Sigmoid colon (tissue), 7 donors: ENCODE measurements around the gene ASTN1. TPM values are rescaled to one million over a fixed set of nuclear protein-coding genes. Genes with fewer than 3 reads are reported as not detected.

Experiments used
- DNase-seq: peaks from one replicate; pipeline ENCODE4 v3.0.0-alpha.2; 2019
- H3K27ac ChIP-seq, 4 donors: fragments of 200-600 bp; sonication (generic); one replicate each; pipeline ENCODE4 v1.5.1; 2016 to 2019; ENCODE audit warnings: mild to moderate bottlenecking in 1 of 4
- H3K27me3 ChIP-seq, 3 donors: fragments of 200-600 bp; sonication (generic); one replicate each; pipeline ENCODE4 v1.5.1; 2019; ENCODE audit warnings: mild to moderate bottlenecking in 1 of 3
- H3K36me3 ChIP-seq, 4 donors: fragments of 200-600 bp; sonication (generic); one replicate each; pipeline ENCODE4 v1.5.1; 2016 to 2019
- H3K4me1 ChIP-seq, 4 donors: fragments of 200-600 bp; sonication (generic); one replicate each; pipeline ENCODE4 v1.5.1; 2017 to 2019
- H3K4me3 ChIP-seq, 4 donors: fragments of 200-600 bp; sonication (generic); one replicate each; pipeline ENCODE4 v1.5.1; 2017 to 2019; ENCODE audit warnings: mild to moderate bottlenecking in 2 of 4, moderate library complexity in 1 of 4
- H3K9me3 ChIP-seq, 4 donors: fragments of 200-600 bp in 3 of 4; sonication (generic) in 3 of 4; one replicate each; pipeline versions ENCODE4 v1.5.1 to v1.6.1; 2013 to 2019
- CTCF ChIP-seq, 4 experiments: fragments of 450-650 bp in 3 of 4; fragments of 200-600 bp in 1 of 4; IDR thresholded peaks; one replicate each; pipeline ENCODE4 v1.5.1; 2016 to 2019; ENCODE audit warnings: antibody characterized with exemption in 4 of 4, mild to moderate bottlenecking in 3 of 4, moderate library complexity in 2 of 4
- EP300 ChIP-seq, 4 donors: sonication (generic); formaldehyde crosslinking; IDR thresholded peaks; one replicate each; pipeline ENCODE4 v1.6.1; 2017; ENCODE audit warnings: antibody characterized with exemption in 4 of 4
- POLR2A ChIP-seq, 2 donors: fragments of 450-650 bp; IDR thresholded peaks; one replicate each; pipeline ENCODE4 v1.6.1; 2016; ENCODE audit warnings: antibody characterized with exemption in 2 of 2, mild to moderate bottlenecking in 2 of 2, moderate library complexity in 2 of 2
- POLR2AphosphoS5 ChIP-seq, 4 donors: sonication (generic); formaldehyde crosslinking; IDR thresholded peaks; one replicate each; pipeline ENCODE4 v1.6.1; 2017; ENCODE audit warnings: antibody characterized with exemption in 4 of 4
- WGBS, 2 donors: extraction: QIAGEN DNeasy Blood & Tissue Kit; methylation state at CpG; one replicate each; pipeline ENCODE4 v1.1.7; 2013; 5-methylcytosine and 5-hydroxymethylcytosine counted together
- intact Hi-C: fragments of 100-400 bp; cut with DNase I; formaldehyde crosslinking; loops from one replicate; pipeline ENCODE4 v1.15.1; 2023
- polyA plus RNA-seq, 3 donors: library from polyadenylated mRNA; stranded (reverse); fragments of 200-250 nt; gene quantifications; one replicate each; pipeline ENCODE4 v1.2.3, GENCODE V29; 2013
- total RNA-seq, 4 donors: library from RNA; depleted of rRNA; stranded (reverse); fragments of >200 nt; gene quantifications; one replicate each; pipeline ENCODE4 v1.1.0, GENCODE V29; 2016
- donor health status: healthy with polysubstance abuse.
- donor health status: Bipolar disorder and iron deficiency.
- donor health status: healthy.

The ASTN1 gene
- total and polyA plus RNA-seq, 7 donors, result 0.49 to 2.2 (median 1.4) TPM; not detected in 2

DNA sequence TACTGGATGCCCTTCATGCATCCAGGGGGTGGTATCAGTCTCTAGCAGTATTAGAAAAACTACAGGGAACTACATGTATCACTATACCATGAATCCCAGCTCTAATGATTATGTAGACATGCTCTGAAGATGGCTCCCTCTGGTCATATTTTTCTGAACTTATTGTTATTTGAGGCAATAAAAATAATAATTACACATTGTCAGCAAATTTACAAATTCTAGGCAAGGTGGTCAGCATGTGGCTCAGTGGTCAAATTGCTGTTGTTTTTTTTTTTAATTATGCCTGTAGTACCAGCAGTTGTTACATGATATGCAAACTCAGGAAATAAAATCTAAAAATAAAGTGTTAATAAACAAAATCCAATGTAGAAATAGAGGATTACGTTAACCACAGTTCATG, 22.5 kb downstream of the ASTN1 start:
- Histone ChIP-seq H3K4me3 (no peak overlapping the region), H3K4me1 (peaks cover 0 to 9% (median 0%) of the 10 kb centered on the region in 4 donors), H3K9me3 (no peaks in the 10 kb centered on the region), H3K27ac (no peak overlapping the region), H3K27me3 (no peaks in the 10 kb centered on the region), H3K36me3 (no peaks in the 10 kb centered on the region)
- no peak for DNase-seq
- TF ChIP-seq POLR2A (IDR thresholded peaks at IDR 0.05) (no peak), CTCF (IDR thresholded peaks at IDR 0.05) (no peak), EP300 (IDR thresholded peaks at IDR 0.05) (no peak), POLR2AphosphoS5 (IDR thresholded peaks at IDR 0.05) (no peak)
- intact Hi-C loops, result no loop called here
- 65 to 81% methylated on average over 1 of the region's 1 CpG for WGBS, 2 donors

DNA sequence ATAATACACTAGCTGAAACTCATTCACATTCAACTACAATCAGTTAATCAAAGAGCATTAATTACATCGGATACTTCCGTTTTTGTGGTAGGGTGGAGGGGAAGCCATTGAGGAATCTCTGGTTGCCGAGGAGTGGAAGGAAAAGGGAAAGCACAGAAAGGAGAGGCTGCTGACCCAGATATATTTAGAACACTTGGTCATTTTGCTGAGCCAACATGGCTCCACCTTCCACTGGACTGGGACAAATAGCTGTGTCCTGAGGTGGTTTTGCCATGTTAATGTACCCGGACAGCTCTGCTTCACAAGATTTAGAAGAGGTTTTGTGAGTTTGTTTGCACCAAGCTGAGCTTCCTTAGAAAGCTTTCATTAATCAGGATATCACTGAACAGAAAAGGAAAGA, 26.2 kb downstream of the ASTN1 start:
- Histone ChIP-seq H3K9me3 (no peaks in the 10 kb centered on the region), H3K27me3 (no peaks in the 10 kb centered on the region), H3K4me3 (no peak overlapping the region), H3K27ac (no peak overlapping the region), H3K36me3 (no peaks in the 10 kb centered on the region), H3K4me1 (no peaks in the 10 kb centered on the region)
- no peak for TF ChIP-seq POLR2A (IDR thresholded peaks at IDR 0.05)
- no peak for TF ChIP-seq POLR2AphosphoS5 (IDR thresholded peaks at IDR 0.05)
- TF ChIP-seq CTCF (IDR thresholded peaks at IDR 0.05), result no peak
- TF ChIP-seq EP300 (IDR thresholded peaks at IDR 0.05), result no peak
- DNase-seq, result no peak
- intact Hi-C loops, result no loop called here
- 85 to 90% methylated on average over 4 of the region's 4 CpGs for WGBS, 2 donors

DNA sequence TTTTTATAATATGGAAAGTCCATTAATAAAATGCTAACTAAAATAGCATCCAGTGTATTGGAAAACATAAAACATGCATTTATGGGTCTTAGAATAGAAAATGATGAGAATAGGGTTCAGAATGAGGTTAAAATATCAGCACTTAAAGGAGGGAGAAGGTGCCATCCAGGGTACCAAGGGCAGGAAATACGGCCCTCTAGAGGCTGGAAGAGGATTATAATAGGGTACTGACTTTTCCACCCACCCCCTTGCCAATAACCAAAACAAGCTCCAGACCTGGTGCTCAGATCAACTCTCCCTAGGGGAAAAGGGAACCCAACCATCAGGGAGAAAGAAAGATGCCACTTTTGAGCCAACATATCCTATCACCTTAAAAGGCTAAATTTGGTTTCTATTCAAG, 26.7 kb downstream of the ASTN1 start:
- H3K27ac ChIP-seq, result no peak overlapping the region
- H3K36me3 ChIP-seq, result no peaks in the 10 kb centered on the region
- DNase-seq, result no peak
- intact Hi-C loops, result no loop called here
- TF ChIP-seq POLR2A (IDR thresholded peaks at IDR 0.05), result no peak
- no peak for TF ChIP-seq CTCF (IDR thresholded peaks at IDR 0.05)
- TF ChIP-seq EP300 (IDR thresholded peaks at IDR 0.05), result no peak
- no peak for TF ChIP-seq POLR2AphosphoS5 (IDR thresholded peaks at IDR 0.05)
- no peak overlapping the region for H3K4me3 ChIP-seq
- no peaks in the 10 kb centered on the region for H3K9me3 ChIP-seq
- H3K4me1 ChIP-seq, result no peaks in the 10 kb centered on the region
- WGBS, 2 donors, result 40 to 65% methylated on average over 1 of the region's 1 CpG
- H3K27me3 ChIP-seq, result no peaks in the 10 kb centered on the region

DNA sequence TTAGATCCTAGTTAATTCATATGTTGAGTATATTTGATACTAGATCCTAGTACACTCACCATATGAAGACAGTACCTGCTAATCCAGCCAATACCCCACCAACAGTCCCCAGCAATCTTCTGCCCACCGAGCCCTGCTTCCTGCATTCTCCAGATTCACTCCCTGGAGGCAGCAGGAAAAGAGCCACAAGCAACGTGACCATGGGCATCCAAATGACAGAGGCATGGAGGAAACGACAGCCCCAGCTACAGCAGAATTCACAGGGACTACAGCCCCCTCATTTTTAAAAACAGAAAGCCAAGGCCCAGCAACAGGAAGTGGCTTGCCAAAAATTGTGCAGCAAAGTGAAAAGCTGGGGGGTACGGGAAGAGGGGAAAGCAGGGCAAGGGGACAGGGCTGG, 29.3 kb downstream of the ASTN1 start:
- Histone ChIP-seq H3K4me3 (no peak overlapping the region), H3K36me3 (no peaks in the 10 kb centered on the region), H3K27ac (no peak overlapping the region), H3K4me1 (no peaks in the 10 kb centered on the region), H3K27me3 (no peaks in the 10 kb centered on the region), H3K9me3 (no peaks in the 10 kb centered on the region)
- no peak for TF ChIP-seq POLR2AphosphoS5 (IDR thresholded peaks at IDR 0.05)
- TF ChIP-seq POLR2A (IDR thresholded peaks at IDR 0.05), result no peak
- no peak for TF ChIP-seq EP300 (IDR thresholded peaks at IDR 0.05)
- no peak for TF ChIP-seq CTCF (IDR thresholded peaks at IDR 0.05)
- intact Hi-C loops, result no loop called here
- DNase-seq, result no peak
- WGBS, 2 donors, result 38 to 54% methylated on average over 4 of the region's 4 CpGs

DNA sequence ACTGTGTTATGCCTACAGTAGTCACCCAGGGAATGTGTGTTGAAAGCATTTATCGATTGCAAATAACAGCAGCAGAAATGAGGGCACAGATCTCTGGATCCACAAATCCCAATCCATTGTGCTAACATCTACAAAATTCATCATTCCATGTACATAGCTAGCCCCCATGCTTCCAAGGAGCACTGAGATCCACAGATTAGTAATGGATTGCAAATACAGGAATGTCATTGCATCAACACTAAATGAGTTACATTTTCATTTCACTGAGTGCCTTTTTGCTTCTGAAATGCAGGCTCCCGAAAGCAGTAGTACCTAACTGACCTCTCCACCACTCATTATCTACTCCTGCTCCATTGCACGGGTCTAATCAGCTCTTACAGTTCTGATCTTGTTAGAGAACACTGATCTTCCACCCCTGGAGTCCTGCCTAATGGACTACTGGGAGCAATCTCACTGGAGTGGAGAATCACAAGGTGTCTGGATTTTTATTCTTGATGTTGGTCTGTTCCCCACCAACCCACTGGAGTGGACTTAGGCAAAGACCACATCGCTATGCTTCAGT, 30.5 kb downstream of the ASTN1 start:
- WGBS, 2 donors, result 73 to 88% methylated on average over 4 of the region's 4 CpGs
- intact Hi-C loops, result no loop called here

More for the DNA sequence above, 30.5 kb downstream of the ASTN1 start:
- H3K9me3 ChIP-seq, result no peaks in the 10 kb centered on the region
- no peak overlapping the region for H3K27ac ChIP-seq
- no peak for TF ChIP-seq EP300 (IDR thresholded peaks at IDR 0.05)
- H3K4me3 ChIP-seq, result no peak overlapping the region
- H3K4me1 ChIP-seq, result no peaks in the 10 kb centered on the region
- no peak for DNase-seq
- no peaks in the 10 kb centered on the region for H3K36me3 ChIP-seq
- no peaks in the 10 kb centered on the region for H3K27me3 ChIP-seq
